ENCODE results near the gene SELENON.

SELENON gene

GRCh38 chr1:25765136-25765922, 34.7 kb upstream of the SELENON start:
- TF ChIP-seq CTCF (IDR thresholded peaks at IDR 0.05; ENCODE audit: low read depth, low read length), result no peak
- DNase-seq (ENCODE audit: low read depth in 2 of 2), result no peak
- no peak overlapping the region for H3K4me3 ChIP-seq (replicated peaks in 1 of 2; ENCODE audit: low read depth in 2 of 2, low read length in 2 of 2)

- TF ChIP-seq CTCF (IDR thresholded peaks at IDR 0.05; ENCODE audit: low read depth, low read length), result no peak
- DNase-seq (ENCODE audit: low read depth in 2 of 2), result no peak
Observed at GRCh38 chr1:25765923-25766589, 33.9 kb upstream of the SELENON start.

GRCh38 chr1:25766721-25767436, 33.1 kb upstream of the SELENON start:
- DNase-seq (ENCODE audit: low read depth in 2 of 2), result no peak
- TF ChIP-seq CTCF (IDR thresholded peaks at IDR 0.05; ENCODE audit: low read depth, low read length), result no peak
- H3K4me3 ChIP-seq (replicated peaks in 1 of 2; ENCODE audit: low read depth in 2 of 2, low read length in 2 of 2), result no peak overlapping the region

More at GRCh38 chr1:25765923-25766589, 33.9 kb upstream of the SELENON start:
- H3K4me3 ChIP-seq (replicated peaks in 1 of 2; ENCODE audit: low read depth in 2 of 2, low read length in 2 of 2), result no peak overlapping the region

DNA sequence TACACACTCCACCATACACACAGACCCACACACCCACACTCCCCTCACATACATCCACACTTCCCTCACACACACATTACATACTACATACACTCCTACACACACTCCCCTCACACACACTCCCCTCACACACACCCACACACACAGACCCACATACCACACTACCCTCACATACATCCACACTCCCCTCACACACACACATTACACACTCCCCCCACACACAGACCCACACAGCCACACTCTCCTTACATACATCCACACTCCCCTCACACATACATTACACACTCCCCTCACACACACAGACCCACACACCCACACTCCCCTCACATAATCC, 32.6 kb upstream of the SELENON start:
- TF ChIP-seq CTCF (IDR thresholded peaks at IDR 0.05; ENCODE audit: low read depth, low read length), result no peak
- DNase-seq (ENCODE audit: low read depth in 2 of 2), result no peak
- H3K4me3 ChIP-seq (replicated peaks in 1 of 2; ENCODE audit: low read depth in 2 of 2, low read length in 2 of 2), result no peak overlapping the region

- DNase-seq (ENCODE audit: low read depth in 2 of 2), result no peak
- no peak overlapping the region for H3K4me3 ChIP-seq (replicated peaks in 1 of 2; ENCODE audit: low read depth in 2 of 2, low read length in 2 of 2)
- no peak for TF ChIP-seq CTCF (IDR thresholded peaks at IDR 0.05; ENCODE audit: low read depth, low read length)
Observed at GRCh38 chr1:25768999-25769398, 31.0 kb upstream of the SELENON start.

DNA sequence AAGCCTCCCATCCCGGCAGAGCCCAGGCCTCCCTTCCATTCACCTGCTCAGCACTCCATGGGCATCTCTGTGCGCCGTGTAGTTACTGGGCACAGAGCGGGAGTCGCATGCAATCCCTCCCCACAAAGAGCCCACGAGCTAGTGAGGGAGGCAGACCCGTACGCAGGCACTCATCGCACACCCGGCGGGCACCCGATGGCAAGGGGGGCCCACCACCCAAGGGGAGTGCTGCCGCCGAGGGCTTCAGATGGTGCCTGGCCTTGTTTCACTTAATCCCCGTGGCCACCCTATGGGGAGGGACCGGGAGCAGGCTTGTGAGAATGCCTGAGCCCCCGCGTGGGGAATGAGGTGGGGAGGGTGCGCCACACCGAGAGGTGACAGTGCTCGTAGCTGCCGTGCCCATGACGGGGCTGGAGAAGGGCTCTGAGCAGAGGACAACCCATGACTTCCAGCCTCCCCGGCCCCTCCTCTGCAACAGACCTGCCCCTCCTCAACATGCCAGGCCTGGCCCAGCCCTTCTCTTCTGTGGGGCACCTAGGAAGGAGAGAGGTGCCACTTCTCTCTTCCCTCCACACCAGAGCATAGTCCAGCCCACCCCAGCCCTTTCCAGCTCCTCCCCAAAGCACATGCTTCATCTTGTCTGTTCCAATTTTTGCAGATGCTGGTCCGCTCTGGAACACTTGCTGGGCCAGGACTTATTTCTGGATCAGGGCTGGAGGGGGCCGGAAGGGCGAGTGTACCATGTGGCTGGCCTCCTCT, 30.2 kb upstream of the SELENON start:
- no peak for TF ChIP-seq CTCF (IDR thresholded peaks at IDR 0.05; ENCODE audit: low read depth, low read length)
- no peak for DNase-seq (ENCODE audit: low read depth in 2 of 2)
- H3K4me3 ChIP-seq (replicated peaks in 1 of 2; ENCODE audit: low read depth in 2 of 2, low read length in 2 of 2), result no peak overlapping the region

Measured in cardiac fibroblast (primary cell).